Tibial nerve (tissue), 3 donors: ENCODE data around the gene WDR75.

ENCODE experiments used
- CTCF ChIP-seq, 5 experiments: fragments of 200-600 bp in 3 of 5; fragments of 450-650 bp in 2 of 5; sonication (generic) in 3 of 5; IDR thresholded peaks; one replicate each; pipeline ENCODE4 v1.5.1; 2016 to 2019; ENCODE audit warnings: antibody characterized with exemption in 5 of 5, mild to moderate bottlenecking in 3 of 5, moderate library complexity in 2 of 5
- POLR2A ChIP-seq, 2 donors: fragments of 450-650 bp; IDR thresholded peaks; one replicate each; pipeline ENCODE4 v1.6.1; 2017; ENCODE audit warnings: antibody characterized with exemption in 2 of 2, mild to moderate bottlenecking in 2 of 2, moderate library complexity in 2 of 2

- TF ChIP-seq CTCF (IDR thresholded peaks at IDR 0.05) = no peak
- no peak for TF ChIP-seq POLR2A (IDR thresholded peaks at IDR 0.05)
These were observed 46.7 kb downstream of the WDR75 start for GRCh38 chr2:189488008-189488310.
